SK-N-SH (cell line): Measurements from ENCODE around the gene FUCA1.

ENCODE experiments used
- CHD2 ChIP-seq: fragments of 150-350 bp; IDR thresholded peaks from 2 replicates; pipeline ENCODE4 v1.6.1; 2018; ENCODE audit warnings: low read length; ENCODE audit not compliant: partially characterized antibody
- CTCF ChIP-seq: fragments of 200-600 bp; sonication (generic); IDR thresholded peaks from 2 replicates; pipeline ENCODE4 v1.6.1; 2017; ENCODE audit warnings: antibody characterized with exemption, mild to moderate bottlenecking, moderate library complexity
- EP300 ChIP-seq, 2 experiments: IDR thresholded peaks; 2 replicates each; pipeline versions ENCODE4 v1.4.0 to v1.6.1; 2012; ENCODE audit warnings: borderline replicate concordance in 1 of 2, low read depth in 1 of 2, low read length in 1 of 2
- FOXJ3 ChIP-seq: sonication (generic); formaldehyde crosslinking; IDR thresholded peaks from 2 replicates; pipeline ENCODE4 v1.5.1; 2020; ENCODE audit warnings: mild to moderate bottlenecking, missing genetic modification reagents
- FOXM1 ChIP-seq: IDR thresholded peaks from 2 replicates; pipeline ENCODE4 v1.4.0; 2012; ENCODE audit warnings: low read depth, mild to moderate bottlenecking
- JUND ChIP-seq: IDR thresholded peaks from 2 replicates; pipeline ENCODE4 v1.4.0; 2012
- RCOR1 ChIP-seq: fragments of 150-350 bp; IDR thresholded peaks from 2 replicates; pipeline ENCODE4 v1.6.1; 2017; ENCODE audit warnings: antibody characterized with exemption, low read length
- REST ChIP-seq: IDR thresholded peaks from 2 replicates; pipeline ENCODE4 v1.6.1; 2012; ENCODE audit warnings: mild to moderate bottlenecking, low read depth, low read length, moderate library complexity
- SMC3 ChIP-seq: IDR thresholded peaks from 2 replicates; pipeline ENCODE4 v1.6.1; 2012; ENCODE audit warnings: low read depth, low read length, improper control_type of control experiment
- USF1 ChIP-seq: IDR thresholded peaks from 2 replicates; pipeline ENCODE4 v1.4.0; 2012; ENCODE audit warnings: low read depth, borderline replicate concordance
- USF2 ChIP-seq: fragments of 150-350 bp; IDR thresholded peaks from 2 replicates; pipeline ENCODE4 v1.6.1; 2017; ENCODE audit warnings: antibody characterized with exemption, low read length, low read depth, borderline replicate concordance

GRCh38 chr1:23843644-23844043, 24.4 kb downstream of the FUCA1 start:
- TF ChIP-seq CTCF (no peak), FOXJ3 (no peak), USF2 (no peak), USF1 (no peak), EP300 (IDR thresholded peaks at IDR 0.05; ENCODE audit: borderline replicate concordance in 1 of 2, low read depth in 1 of 2, low read length in 1 of 2) (no peak), FOXM1 (no peak), JUND (no peak), CHD2 (no peak), RCOR1 (no peak), SMC3 (no peak), REST (no peak)
